Chondrocyte (in vitro differentiated cells): ENCODE measurements around the gene NFIX. TPM values are rescaled to one million over a fixed set of nuclear protein-coding genes. Genes with fewer than 3 reads are reported as not detected.

Source experiments
- DNase-seq: peaks from one replicate; pipeline ENCODE4 v3.0.0; 2021; ENCODE audit warnings: mixed read lengths, low spot score
- H3K27ac Mint-ChIP-seq: one replicate; pipeline ENCODE4 v1.8.0; 2021; ENCODE audit warnings: mild to moderate bottlenecking, moderate library complexity, mixed read lengths; ENCODE audit not compliant: unreplicated experiment
- H3K27me3 Mint-ChIP-seq: 2 replicates; pipeline ENCODE4 v1.8.0; 2021; ENCODE audit warnings: low read depth, mixed read lengths
- H3K36me3 Mint-ChIP-seq: 2 replicates; pipeline ENCODE4 v1.8.0; 2021; ENCODE audit warnings: low read depth, mixed read lengths
- H3K4me1 Mint-ChIP-seq: 2 replicates; pipeline ENCODE4 v1.8.0; 2021; ENCODE audit warnings: low read depth, mild to moderate bottlenecking, mixed read lengths
- H3K4me3 Mint-ChIP-seq: one replicate; pipeline ENCODE4 v1.8.0; 2021; ENCODE audit warnings: mild to moderate bottlenecking, moderate library complexity, mixed read lengths; ENCODE audit not compliant: unreplicated experiment
- H3K9me3 Mint-ChIP-seq: 2 replicates; pipeline ENCODE4 v1.8.0; 2021; ENCODE audit warnings: low read depth, mixed read lengths
- CTCF ChIP-seq: fragments of 200-600 bp; sonication (generic); IDR thresholded peaks from 2 replicates; pipeline ENCODE4 v1.5.0; 2021; ENCODE audit warnings: antibody characterized with exemption, mild to moderate bottlenecking, moderate library complexity
- total RNA-seq: library from RNA; stranded (reverse); gene quantifications from 3 replicates; pipeline ENCODE4 v1.2.1, GENCODE V29; 2021

NFIX gene
- total RNA-seq, 1 donor from 2014 or later: 98.9 TPM

DNA sequence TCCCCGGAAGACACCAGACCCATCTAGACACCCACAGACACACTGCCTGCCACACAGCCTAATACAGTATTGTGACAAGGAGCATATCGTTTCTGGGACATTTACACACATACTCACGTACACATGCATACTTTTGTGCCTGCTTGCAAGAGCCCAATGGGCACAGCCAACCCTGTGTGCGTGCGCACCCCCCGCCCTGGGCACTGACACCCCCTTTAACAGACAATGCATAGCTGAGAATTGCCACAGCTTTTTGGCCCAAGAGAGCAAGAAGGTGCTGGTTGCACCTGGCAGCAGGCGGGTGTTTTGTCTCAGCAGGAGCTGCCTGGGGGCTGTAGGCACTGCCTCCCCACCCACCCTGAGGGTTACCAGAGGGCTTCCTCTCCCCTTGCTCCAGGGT is 1.7 kb upstream of the NFIX start:
- Mint-ChIP-seq H3K9me3 (no peaks in the 10 kb centered on the region), H3K4me3 (no peak overlapping the region), H3K4me1 (peaks cover 23% of the 10 kb centered on the region), H3K27me3 (no peaks in the 10 kb centered on the region), H3K36me3 (peaks cover 1% of the 10 kb centered on the region), H3K27ac (no peak overlapping the region)
- no peak for DNase-seq
- TF ChIP-seq CTCF: no peak

GRCh38 chr19:12995596-12996405 is 526 bp downstream of the NFIX start:
- peaks cover 8% of the 10 kb centered on the region for H3K36me3 Mint-ChIP-seq
- peaks cover 23% of the 10 kb centered on the region for H3K4me1 Mint-ChIP-seq
- peak overlapping the region; percentile 96 for H3K4me3 Mint-ChIP-seq
- no peak for TF ChIP-seq CTCF
- peak overlapping the region; percentile 87 for H3K27ac Mint-ChIP-seq
- no peaks in the 10 kb centered on the region for H3K27me3 Mint-ChIP-seq
- DNase-seq: no peak
- no peaks in the 10 kb centered on the region for H3K9me3 Mint-ChIP-seq

GRCh38 chr19:12996406-12997094 is 1.3 kb downstream of the NFIX start:
- peak; percentile 29 for TF ChIP-seq CTCF
- no peak for DNase-seq
- no peaks in the 10 kb centered on the region for H3K9me3 Mint-ChIP-seq
- no peak overlapping the region for H3K27ac Mint-ChIP-seq
- no peaks in the 10 kb centered on the region for H3K27me3 Mint-ChIP-seq
- peaks cover 8% of the 10 kb centered on the region for H3K36me3 Mint-ChIP-seq
- H3K4me3 Mint-ChIP-seq: peak overlapping the region; percentile 59
- peaks cover 23% of the 10 kb centered on the region for H3K4me1 Mint-ChIP-seq

DNA sequence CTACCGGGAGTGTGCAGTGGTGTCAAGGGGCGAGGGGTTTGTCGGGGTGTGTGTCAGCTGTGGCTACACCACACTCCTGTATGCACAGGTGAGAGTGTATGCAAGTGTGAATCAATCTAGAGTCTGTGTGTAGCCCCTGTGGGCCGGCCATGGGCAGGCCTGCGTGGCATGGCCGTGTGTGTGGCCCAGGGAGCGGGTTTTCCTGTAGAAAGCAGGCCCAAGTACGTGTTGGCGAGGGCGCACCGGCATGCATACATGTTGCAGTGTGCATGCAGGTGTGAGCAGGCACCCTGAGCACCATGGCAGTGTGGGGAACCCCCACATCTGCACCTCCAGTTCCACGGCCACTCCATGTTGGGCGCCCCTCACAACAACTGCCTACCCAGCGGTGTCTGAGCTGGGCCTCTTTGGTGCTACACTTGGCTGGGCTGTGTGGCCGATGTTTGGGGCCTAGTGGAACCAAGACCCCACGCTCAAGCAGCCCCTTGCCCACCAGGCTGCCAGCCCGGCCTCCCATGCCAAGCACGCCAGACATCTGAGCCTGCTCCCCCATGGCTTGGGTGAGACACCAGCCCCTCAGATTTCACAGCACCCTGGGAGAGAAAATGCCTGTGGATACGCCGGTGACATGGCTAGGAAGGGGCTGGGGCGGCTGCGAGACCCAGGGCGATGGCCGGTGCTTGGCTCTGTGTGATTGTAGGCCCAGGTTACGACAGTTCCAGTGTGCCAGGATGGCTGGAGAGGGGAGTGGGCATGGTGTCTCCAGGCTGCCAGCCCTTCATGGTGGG is 2.1 kb downstream of the NFIX start:
- H3K27me3 Mint-ChIP-seq: no peaks in the 10 kb centered on the region
- no peak for TF ChIP-seq CTCF
- H3K4me3 Mint-ChIP-seq: peak overlapping the region; percentile 59
- H3K4me1 Mint-ChIP-seq: peaks cover 23% of the 10 kb centered on the region
- H3K9me3 Mint-ChIP-seq: no peaks in the 10 kb centered on the region
- H3K27ac Mint-ChIP-seq: peak overlapping the region; percentile 2
- H3K36me3 Mint-ChIP-seq: peaks cover 8% of the 10 kb centered on the region
- DNase-seq: no peak
